Testis (tissue), 3 donors: ENCODE results near the gene PACS1. TPM values are rescaled to one million over a fixed set of nuclear protein-coding genes. Genes with fewer than 3 reads are reported as not detected.

Source experiments
- DNase-seq: peaks from one replicate; pipeline ENCODE4 v3.0.0-alpha.2; 2019
- H3K27ac ChIP-seq, 2 donors: fragments of 200-600 bp; sonication (generic); one replicate each; pipeline ENCODE4 v1.5.1; 2019
- H3K27me3 ChIP-seq: fragments of 200-600 bp; sonication (generic); one replicate; pipeline ENCODE4 v1.5.1; 2019
- H3K36me3 ChIP-seq: fragments of 200-600 bp; sonication (generic); one replicate; pipeline ENCODE4 v1.5.1; 2017; ENCODE audit warnings: low read depth; ENCODE audit errors: missing control alignments
- H3K4me1 ChIP-seq: fragments of 200-600 bp; sonication (generic); one replicate; pipeline ENCODE4 v1.5.1; 2019
- H3K4me3 ChIP-seq, 2 donors: fragments of 200-600 bp; sonication (generic); one replicate each; pipeline ENCODE4 v1.5.1; 2017 to 2019
- H3K9me3 ChIP-seq: fragments of 200-600 bp; sonication (generic); one replicate; pipeline ENCODE4 v1.5.1; 2017
- POLR2A ChIP-seq: fragments of 450-650 bp; IDR thresholded peaks from one replicate; pipeline ENCODE4 v1.6.1; 2017; ENCODE audit warnings: antibody characterized with exemption, mild to moderate bottlenecking, moderate library complexity
- WGBS, 2 donors: methylation state at CpG; one replicate each; pipeline ENCODE4 v1.1.5; 2018; 5-methylcytosine and 5-hydroxymethylcytosine counted together
- intact Hi-C: fragments of 100-400 bp; cut with DNase I; formaldehyde crosslinking; loops from one replicate; pipeline ENCODE4 v1.15.1; 2023; ENCODE audit warnings: low total_unique reads
- polyA plus RNA-seq: library from polyadenylated mRNA; stranded (reverse); fragments of 350-450 nt; fragmentation: Illumina TruSeq; extraction: RNeasy Lipid Tissue Mini Kit (QIAGEN cat#74804); gene quantifications from one replicate; pipeline ENCODE4 v1.2.3, GENCODE V29; 2014; ENCODE audit warnings: low read depth, low replicate concordance; ENCODE audit not compliant: insufficient read depth
- total RNA-seq, 2 donors: library from RNA; depleted of rRNA; stranded (reverse); fragments of >200 nt; gene quantifications; one replicate each; pipeline ENCODE4 v1.2.3, GENCODE V29; 2016
- TF ChIP-seq, protein P1 (sequence below), 3 experiments: fragments of 450-650 bp in 2 of 3; fragments of 200-600 bp in 1 of 3; sonication (generic) in 1 of 3; IDR thresholded peaks; one replicate each; pipeline ENCODE4 v1.5.1; 2016 to 2019; ENCODE audit warnings: antibody characterized with exemption in 3 of 3, mild to moderate bottlenecking in 2 of 3, moderate library complexity in 1 of 3

Gene PACS1
- total and polyA plus RNA-seq, 3 donors from 2014 or later, result 111 to 131 (median 130) TPM

GRCh38 chr11:66226101-66226500, 156.0 kb downstream of the PACS1 start:
- Histone ChIP-seq H3K36me3 (no peaks in the 10 kb centered on the region), H3K4me1 (no peaks in the 10 kb centered on the region), H3K4me3 (no peak overlapping the region), H3K9me3 (no peaks in the 10 kb centered on the region), H3K27ac (no peak overlapping the region), H3K27me3 (no peaks in the 10 kb centered on the region)
- TF ChIP-seq, protein P1, sequence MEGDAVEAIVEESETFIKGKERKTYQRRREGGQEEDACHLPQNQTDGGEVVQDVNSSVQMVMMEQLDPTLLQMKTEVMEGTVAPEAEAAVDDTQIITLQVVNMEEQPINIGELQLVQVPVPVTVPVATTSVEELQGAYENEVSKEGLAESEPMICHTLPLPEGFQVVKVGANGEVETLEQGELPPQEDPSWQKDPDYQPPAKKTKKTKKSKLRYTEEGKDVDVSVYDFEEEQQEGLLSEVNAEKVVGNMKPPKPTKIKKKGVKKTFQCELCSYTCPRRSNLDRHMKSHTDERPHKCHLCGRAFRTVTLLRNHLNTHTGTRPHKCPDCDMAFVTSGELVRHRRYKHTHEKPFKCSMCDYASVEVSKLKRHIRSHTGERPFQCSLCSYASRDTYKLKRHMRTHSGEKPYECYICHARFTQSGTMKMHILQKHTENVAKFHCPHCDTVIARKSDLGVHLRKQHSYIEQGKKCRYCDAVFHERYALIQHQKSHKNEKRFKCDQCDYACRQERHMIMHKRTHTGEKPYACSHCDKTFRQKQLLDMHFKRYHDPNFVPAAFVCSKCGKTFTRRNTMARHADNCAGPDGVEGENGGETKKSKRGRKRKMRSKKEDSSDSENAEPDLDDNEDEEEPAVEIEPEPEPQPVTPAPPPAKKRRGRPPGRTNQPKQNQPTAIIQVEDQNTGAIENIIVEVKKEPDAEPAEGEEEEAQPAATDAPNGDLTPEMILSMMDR (IDR thresholded peaks at IDR 0.05), result no peak
- TF ChIP-seq POLR2A, result no peak
- DNase-seq, result no peak
- intact Hi-C loops, result no loop called here

- intact Hi-C loops, result no loop called here
- TF ChIP-seq, protein P1 (IDR thresholded peaks at IDR 0.05), result no peak
- no peak for TF ChIP-seq POLR2A
- WGBS, 2 donors, result 92 to 97% methylated on average over 5 of the region's 5 CpGs
- Histone ChIP-seq H3K27me3 (no peaks in the 10 kb centered on the region), H3K4me1 (no peaks in the 10 kb centered on the region), H3K36me3 (no peaks in the 10 kb centered on the region), H3K27ac (no peak overlapping the region), H3K4me3 (no peak overlapping the region), H3K9me3 (no peaks in the 10 kb centered on the region)
- DNase-seq, result no peak
Measured at GRCh38 chr11:66227700-66228099, 157.6 kb downstream of the PACS1 start.

DNA sequence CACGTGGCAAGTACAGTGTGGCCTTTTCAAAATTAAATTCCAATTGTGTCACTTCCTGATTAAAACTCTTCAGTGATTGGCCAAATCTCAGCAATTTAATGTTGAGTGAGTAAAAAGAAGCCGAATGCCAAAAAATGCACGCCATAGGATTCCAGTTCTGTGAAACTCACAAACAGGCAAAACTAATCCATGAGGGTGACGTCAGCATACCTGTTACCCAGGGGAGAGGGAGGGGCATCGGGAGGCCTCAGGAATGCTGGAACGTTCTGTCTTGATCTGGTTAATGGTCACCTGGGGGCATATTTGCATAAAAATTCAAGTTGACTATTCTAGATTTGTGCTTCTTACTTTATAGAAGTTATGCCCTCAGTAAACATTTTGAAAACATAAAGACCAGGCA, 158.4 kb downstream of the PACS1 start:
- intact Hi-C loops, result no loop called here

DNA sequence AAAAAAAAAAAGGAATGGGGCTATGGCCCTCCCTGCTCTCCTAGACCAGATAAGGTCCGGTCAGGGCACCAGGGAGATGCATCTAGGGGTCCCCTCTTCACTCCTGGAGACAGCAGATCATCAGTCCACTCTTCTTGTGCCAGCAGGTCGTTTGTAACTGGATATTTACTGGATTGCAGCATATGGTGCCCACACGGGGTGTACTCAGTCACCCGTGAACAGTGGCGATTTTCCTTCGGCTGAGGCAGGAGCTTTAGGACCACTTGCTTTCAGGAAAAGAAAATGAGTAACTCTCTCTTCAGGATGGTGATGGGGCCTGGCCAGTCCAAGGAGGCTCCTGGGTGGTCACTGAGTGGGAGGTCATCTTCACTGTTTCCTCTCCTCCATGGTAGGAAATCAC, 160.1 kb downstream of the PACS1 start:
- 78 to 87% methylated on average over 6 of the region's 6 CpGs for WGBS, 2 donors
- Histone ChIP-seq H3K4me1 (no peaks in the 10 kb centered on the region), H3K36me3 (no peaks in the 10 kb centered on the region), H3K27ac (no peak overlapping the region), H3K4me3 (no peak overlapping the region), H3K9me3 (no peaks in the 10 kb centered on the region), H3K27me3 (no peaks in the 10 kb centered on the region)
- no peak for DNase-seq
- TF ChIP-seq, protein P1 (IDR thresholded peaks at IDR 0.05), result no peak
- TF ChIP-seq POLR2A, result no peak
- intact Hi-C loops, result no loop called here

More for the DNA sequence above, 158.4 kb downstream of the PACS1 start:
- DNase-seq, result no peak
- no peak for TF ChIP-seq POLR2A
- TF ChIP-seq, protein P1 (IDR thresholded peaks at IDR 0.05), result no peak
- Histone ChIP-seq H3K27me3 (no peaks in the 10 kb centered on the region), H3K4me3 (no peak overlapping the region), H3K27ac (no peak overlapping the region), H3K4me1 (no peaks in the 10 kb centered on the region), H3K9me3 (no peaks in the 10 kb centered on the region), H3K36me3 (no peaks in the 10 kb centered on the region)
- 88 to 91% methylated on average over 6 of the region's 6 CpGs for WGBS, 2 donors

GRCh38 chr11:66230978-66231377, 160.9 kb downstream of the PACS1 start:
- Histone ChIP-seq H3K4me1 (no peaks in the 10 kb centered on the region), H3K36me3 (no peaks in the 10 kb centered on the region), H3K4me3 (no peak overlapping the region), H3K27me3 (no peaks in the 10 kb centered on the region), H3K27ac (no peak overlapping the region), H3K9me3 (no peaks in the 10 kb centered on the region)
- TF ChIP-seq POLR2A, result no peak
- TF ChIP-seq, protein P1 (IDR thresholded peaks at IDR 0.05), result no peak
- intact Hi-C loops, result no loop called here
- no peak for DNase-seq
- WGBS, 2 donors, result 89 to 92% methylated on average over 13 to 14 of the region's 14 CpGs
